OCI-LY7 (cell line): ENCODE results near the gene RNF217. TPM values are rescaled to one million over a fixed set of nuclear protein-coding genes. Genes with fewer than 3 reads are reported as not detected.

Experiments
- BruUV-seq: library from RNA; stranded (reverse); fragments of 400-500 nt; replicated peaks from 2 replicates; lab custom pipeline; 2021; lab: Mats Ljungman, UMichigan
- CTCF ChIA-PET: fragments of 300-600 bp; sonication (Branson Sonifier 250); formaldehyde crosslinking; loops from one replicate; lab custom pipeline; 2022; ENCODE audit warnings: antibody characterized with exemption; ENCODE audit not compliant: unreplicated experiment; lab: Charles Lee
- POLR2A ChIA-PET: fragments of 300-600 bp; sonication (Branson Sonifier 250); formaldehyde crosslinking; loops from one replicate; lab custom pipeline; 2022; ENCODE audit warnings: antibody characterized with exemption; lab: Charles Lee
- DNase-seq: peaks from one replicate; pipeline ENCODE4 v3.0.0-alpha.2; 2015; ENCODE audit warnings: low spot score
- H2AFZ ChIP-seq: fragments of 200-600 bp; sonication (generic), shearing (Covaris generic); 2 replicates; pipeline ENCODE4 v1.6.1; 2014; ENCODE audit warnings: mild to moderate bottlenecking, antibody characterized with exemption, low read length, moderate library complexity
- H3K27ac ChIP-seq: fragments of 200-600 bp; sonication (generic); 2 replicates; pipeline ENCODE4 v1.5.1; 2014; ENCODE audit warnings: mixed run types, low read depth, mild to moderate bottlenecking, moderate library complexity, low read length, inconsistent platforms; ENCODE audit not compliant: poor library complexity, severe bottlenecking
- H3K36me3 ChIP-seq: fragments of 200-600 bp; sonication (generic); 2 replicates; pipeline ENCODE4 v1.6.1; 2014; ENCODE audit warnings: mild to moderate bottlenecking, antibody characterized with exemption, low read length, moderate library complexity, mixed read lengths; ENCODE audit not compliant: insufficient read depth
- H3K4me1 ChIP-seq: fragments of 200-600 bp; sonication (generic); 2 replicates; pipeline ENCODE4 v1.5.1; 2014; ENCODE audit warnings: mild to moderate bottlenecking, low read length; ENCODE audit not compliant: insufficient read depth, poor library complexity, severe bottlenecking
- H3K4me2 ChIP-seq: fragments of 200-600 bp; sonication (generic); 2 replicates; pipeline ENCODE4 v1.6.1; 2014; ENCODE audit warnings: mild to moderate bottlenecking, low read length
- H3K4me3 ChIP-seq: fragments of 200-600 bp; sonication (generic); 2 replicates; pipeline ENCODE4 v1.5.1; 2014; ENCODE audit warnings: mild to moderate bottlenecking, low read depth, low read length; ENCODE audit not compliant: poor library complexity, severe bottlenecking
- H3K79me2 ChIP-seq: fragments of 200-600 bp; sonication (generic); 2 replicates; pipeline ENCODE4 v1.6.1; 2016; ENCODE audit warnings: low read depth, mild to moderate bottlenecking, low read length, moderate library complexity, mixed read lengths; ENCODE audit not compliant: insufficient read depth
- H3K9me2 ChIP-seq: fragments of 200-600 bp; sonication (generic); 2 replicates; pipeline ENCODE4 v1.6.1; 2016; ENCODE audit warnings: mild to moderate bottlenecking, low read length, mixed read lengths; ENCODE audit not compliant: insufficient read depth
- H3K9me3 ChIP-seq: fragments of 200-600 bp; sonication (generic); 2 replicates; pipeline ENCODE4 v1.6.1; 2014; ENCODE audit warnings: mild to moderate bottlenecking, mixed run types, low read length, mixed read lengths
- H4K20me1 ChIP-seq: fragments of 200-600 bp; sonication (generic); 2 replicates; pipeline ENCODE4 v1.6.1; 2014; ENCODE audit warnings: mild to moderate bottlenecking, antibody characterized with exemption, low read length, moderate library complexity, mixed read lengths; ENCODE audit not compliant: insufficient read depth
- EZH2phosphoT487 ChIP-seq: fragments of 200-600 bp; sonication (generic); IDR thresholded peaks from 2 replicates; pipeline ENCODE4 v1.6.1; 2018; ENCODE audit warnings: low read depth, borderline replicate concordance, mild to moderate bottlenecking, mixed run types, antibody characterized with exemption, low read length, moderate library complexity, mixed read lengths
- intact Hi-C: fragments of 100-400 bp; cut with micrococcal nuclease; formaldehyde crosslinking; loops from one replicate; pipeline ENCODE4 v1.10.0; 2022; ENCODE audit not compliant: unreplicated experiment
- total RNA-seq, 2 experiments: library from RNA; depleted of rRNA in 1 of 2; stranded (reverse); fragments of >200 nt in 1 of 2; shearing (Covaris generic) in 1 of 2; gene quantifications; 2 replicates each; pipeline ENCODE4 v1.2.3, GENCODE V29; 2014 to 2022
- TF ChIP-seq, protein P1 (sequence below): fragments of 200-600 bp; sonication (generic); conservative IDR thresholded peaks from 2 replicates; pipeline ENCODE4 v1.5.1; 2014; ENCODE audit warnings: mild to moderate bottlenecking, antibody characterized with exemption, low read length, moderate library complexity, mixed read lengths

RNF217 gene
- total RNA-seq, 2 experiments from 2014 or later, result not detected

DNA sequence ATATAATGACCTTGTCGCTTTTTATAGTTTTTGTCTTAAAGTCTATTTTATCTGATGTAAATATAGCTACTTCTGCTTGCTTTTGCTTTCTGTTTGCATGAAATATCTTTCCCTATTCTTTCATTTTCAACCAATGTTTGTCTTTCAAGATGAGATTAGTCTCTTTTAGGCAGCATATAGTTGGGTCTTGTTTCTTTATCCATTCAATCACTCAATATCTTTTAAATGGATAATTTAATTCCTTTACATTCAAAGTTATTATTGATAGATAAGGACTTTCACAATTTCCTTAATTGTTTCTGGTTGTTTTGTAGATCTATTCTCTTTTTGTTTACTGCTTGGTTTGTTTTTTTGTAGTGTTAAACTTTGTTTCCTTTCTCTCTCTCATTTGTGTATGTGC is 147.8 kb downstream of the RNF217 start:
- Histone ChIP-seq H2AFZ (no peak overlapping the region), H4K20me1 (no peaks in the 10 kb centered on the region), H3K79me2 (no peaks in the 10 kb centered on the region), H3K27ac (no peak overlapping the region), H3K36me3 (no peaks in the 10 kb centered on the region), H3K9me2 (no peaks in the 10 kb centered on the region), H3K4me2 (no peak overlapping the region), H3K9me3 (peaks cover 10% of the 10 kb centered on the region; the same call in 1 of the 2 replicates), H3K4me3 (no peak overlapping the region), H3K4me1 (no peaks in the 10 kb centered on the region)
- ChIA-PET CTCF (no interaction called here), POLR2A (interaction anchor here (0.6 to 1.3 kb wide), 3 partner anchors 9 to 27 kb away, joined by 3 to 5 read pairs (median 3); no protein-coding TSS in a partner anchor)
- no TSS peak for BruUV-seq
- TF ChIP-seq EZH2phosphoT487, result no peak
- TF ChIP-seq, protein P1, sequence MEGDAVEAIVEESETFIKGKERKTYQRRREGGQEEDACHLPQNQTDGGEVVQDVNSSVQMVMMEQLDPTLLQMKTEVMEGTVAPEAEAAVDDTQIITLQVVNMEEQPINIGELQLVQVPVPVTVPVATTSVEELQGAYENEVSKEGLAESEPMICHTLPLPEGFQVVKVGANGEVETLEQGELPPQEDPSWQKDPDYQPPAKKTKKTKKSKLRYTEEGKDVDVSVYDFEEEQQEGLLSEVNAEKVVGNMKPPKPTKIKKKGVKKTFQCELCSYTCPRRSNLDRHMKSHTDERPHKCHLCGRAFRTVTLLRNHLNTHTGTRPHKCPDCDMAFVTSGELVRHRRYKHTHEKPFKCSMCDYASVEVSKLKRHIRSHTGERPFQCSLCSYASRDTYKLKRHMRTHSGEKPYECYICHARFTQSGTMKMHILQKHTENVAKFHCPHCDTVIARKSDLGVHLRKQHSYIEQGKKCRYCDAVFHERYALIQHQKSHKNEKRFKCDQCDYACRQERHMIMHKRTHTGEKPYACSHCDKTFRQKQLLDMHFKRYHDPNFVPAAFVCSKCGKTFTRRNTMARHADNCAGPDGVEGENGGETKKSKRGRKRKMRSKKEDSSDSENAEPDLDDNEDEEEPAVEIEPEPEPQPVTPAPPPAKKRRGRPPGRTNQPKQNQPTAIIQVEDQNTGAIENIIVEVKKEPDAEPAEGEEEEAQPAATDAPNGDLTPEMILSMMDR, result no peak
- intact Hi-C loops, result loop anchor here (5.0 to 10.0 kb wide), 2 partner anchors 238 to 1305 kb away; partner anchors contain the start of gene NKAIN2
- no peak for DNase-seq

DNA sequence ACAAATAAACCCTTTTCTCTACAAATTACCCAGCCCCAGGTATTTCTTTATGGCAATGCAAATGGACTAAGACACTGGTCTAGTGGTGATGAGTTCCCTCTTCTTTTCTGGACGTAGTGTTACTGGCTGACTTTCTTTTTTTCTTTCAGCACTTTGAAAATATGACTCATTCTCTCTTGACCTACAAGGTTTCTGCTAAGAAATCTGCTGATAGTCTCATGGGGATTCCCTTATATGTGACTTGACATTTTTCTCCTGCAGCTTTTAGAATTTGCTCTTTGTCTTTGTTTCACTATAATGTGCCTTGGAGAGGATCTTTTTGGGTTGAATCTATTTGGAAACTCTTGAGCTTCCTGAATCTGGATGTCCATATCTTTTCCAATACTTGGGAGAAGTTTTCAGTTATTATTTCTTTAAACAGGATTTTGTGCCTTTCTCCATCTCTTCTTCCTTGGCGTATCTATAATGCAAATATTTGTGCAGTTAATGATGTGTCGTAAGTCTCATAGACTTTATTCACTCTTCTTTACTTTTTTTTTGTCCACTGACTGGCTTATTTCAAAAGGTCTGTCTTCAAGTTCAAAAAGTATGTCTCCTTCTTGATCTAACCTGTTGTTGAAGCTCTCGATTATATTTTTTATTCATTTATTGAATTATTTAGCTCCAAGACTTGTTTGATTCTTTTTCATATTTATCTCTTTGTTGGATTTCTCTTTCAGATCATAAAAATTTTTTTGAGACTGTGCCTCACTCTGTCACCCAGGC is 149.2 kb downstream of the RNF217 start:
- no TSS peak for BruUV-seq
- Histone ChIP-seq H3K36me3 (no peaks in the 10 kb centered on the region), H3K79me2 (no peaks in the 10 kb centered on the region), H3K4me3 (no peak overlapping the region), H3K4me1 (no peaks in the 10 kb centered on the region), H2AFZ (no peak overlapping the region), H3K9me3 (peaks cover 10% of the 10 kb centered on the region; the same call in 1 of the 2 replicates), H3K9me2 (no peaks in the 10 kb centered on the region), H4K20me1 (no peaks in the 10 kb centered on the region), H3K4me2 (no peak overlapping the region), H3K27ac (no peak overlapping the region)
- intact Hi-C loops, result loop anchor here (5.0 to 10.0 kb wide), 2 partner anchors 239 to 1307 kb away; partner anchors contain the start of gene NKAIN2
- ChIA-PET CTCF (no interaction called here), POLR2A (no interaction called here)
- no peak for DNase-seq
- TF ChIP-seq EZH2phosphoT487, result no peak

DNA sequence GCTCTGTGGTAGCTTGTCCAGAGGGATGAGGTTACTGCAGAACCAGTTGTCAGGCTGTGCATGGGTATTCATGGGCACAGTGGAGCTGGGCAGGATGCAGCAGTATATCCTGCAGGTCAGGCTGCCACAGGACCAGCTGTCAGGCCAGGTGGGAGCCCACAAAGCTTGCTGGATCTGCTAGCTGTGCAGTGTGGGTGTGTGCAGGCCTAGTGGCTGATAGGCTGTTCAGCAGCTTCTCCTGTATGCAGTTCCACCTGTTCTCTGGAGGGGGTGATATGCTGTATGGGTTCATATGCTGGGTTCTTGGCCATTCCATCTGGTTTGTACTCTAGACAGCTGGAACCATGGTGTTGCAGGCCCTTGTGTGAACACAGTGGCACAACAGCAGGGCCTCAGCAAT is 150.7 kb downstream of the RNF217 start:
- DNase-seq, result no peak
- CTCF ChIA-PET, result no interaction called here
- Histone ChIP-seq H3K79me2 (no peaks in the 10 kb centered on the region), H3K4me3 (no peak overlapping the region), H3K4me2 (no peak overlapping the region), H2AFZ (no peak overlapping the region), H3K9me3 (peaks cover 10% of the 10 kb centered on the region; the same call in 1 of the 2 replicates), H3K27ac (no peak overlapping the region), H4K20me1 (no peaks in the 10 kb centered on the region), H3K9me2 (no peaks in the 10 kb centered on the region), H3K4me1 (no peaks in the 10 kb centered on the region), H3K36me3 (no peaks in the 10 kb centered on the region)
- POLR2A ChIA-PET, result interaction anchor here (1.0 kb wide), 1 partner anchor 17 kb away, joined by 3 read pairs; no protein-coding TSS in a partner anchor
- TF ChIP-seq, protein P1, result no peak
- TF ChIP-seq EZH2phosphoT487, result no peak
- intact Hi-C loops, result loop anchor here (5.0 to 10.0 kb wide), 2 partner anchors 241 to 1308 kb away; partner anchors contain the start of gene NKAIN2
- no TSS peak for BruUV-seq
